NCI-H2196 (cell line): ENCODE results near the gene EEF1AKMT3.

ENCODE experiments used
- DNase-seq: peaks from one replicate; lab custom pipeline; 2025; ENCODE audit not compliant: unreplicated experiment; lab: John Stamatoyannopoulos, UW

Gene EEF1AKMT3

DNA sequence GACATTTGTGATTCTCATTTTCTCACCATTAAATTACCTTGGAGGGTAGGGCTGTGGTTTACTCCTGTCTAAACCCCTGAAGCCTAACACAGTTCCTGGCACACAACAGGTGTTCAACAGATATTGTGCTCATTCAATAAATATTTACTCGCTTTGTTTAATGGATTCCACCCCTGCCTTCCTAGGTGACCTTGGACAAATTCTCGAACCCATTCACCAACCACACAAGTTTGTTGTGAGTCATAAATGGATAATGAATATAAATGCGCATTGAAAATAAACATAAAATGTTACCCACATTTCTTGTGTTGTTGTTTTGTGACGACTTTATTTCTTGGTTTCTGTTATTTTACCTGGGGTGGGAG is 9.8 kb downstream of the EEF1AKMT3 start:
- DNase-seq: no peak

DNA sequence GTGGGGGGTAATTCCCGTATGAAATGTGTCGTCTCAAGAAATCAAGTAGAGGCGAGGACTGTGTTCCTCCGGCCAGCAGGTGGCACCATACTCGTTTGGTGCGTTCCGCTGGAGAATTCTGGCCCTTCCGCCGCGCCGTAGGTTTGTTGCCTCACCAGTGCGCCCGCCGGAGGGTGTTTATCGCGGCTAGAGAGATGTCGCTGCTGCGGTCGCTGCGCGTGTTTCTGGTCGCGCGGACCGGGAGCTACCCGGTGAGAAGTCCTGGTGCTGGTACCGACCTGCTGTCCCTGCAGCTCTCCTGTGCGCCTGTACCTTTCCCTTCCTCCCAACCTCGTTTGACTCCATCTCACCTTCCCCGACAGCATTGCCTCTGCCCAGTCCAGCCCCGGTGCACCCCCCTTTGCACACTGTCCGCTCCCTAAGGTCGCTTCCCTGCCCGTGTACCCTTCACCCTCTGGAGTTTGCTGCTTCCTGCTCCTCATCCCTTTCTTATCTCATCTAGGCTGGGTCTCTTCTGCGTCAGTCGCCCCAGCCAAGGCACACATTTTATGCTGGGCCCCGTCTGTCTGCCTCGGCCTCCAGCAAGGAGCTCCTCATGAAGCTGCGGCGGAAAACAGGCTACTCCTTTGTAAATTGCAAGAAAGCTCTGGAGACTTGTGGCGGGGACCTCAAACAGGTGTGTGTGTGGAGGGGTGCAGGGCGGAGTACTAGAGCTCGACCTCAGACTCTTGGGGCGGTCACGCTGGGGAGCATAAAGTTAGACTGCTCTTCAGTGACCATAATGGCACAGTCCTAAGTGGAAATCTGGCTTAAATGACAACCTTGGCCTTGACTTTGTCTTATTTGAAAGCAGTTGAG is 10.4 kb downstream of the EEF1AKMT3 start, which contains the start of gene TSFM:
TSFM (plus strand) TSS at position 180 of the 858 bp plus-strand sequence; CDS start at position 195, 15 bp downstream.
- peak; percentile 97 for DNase-seq

DNA sequence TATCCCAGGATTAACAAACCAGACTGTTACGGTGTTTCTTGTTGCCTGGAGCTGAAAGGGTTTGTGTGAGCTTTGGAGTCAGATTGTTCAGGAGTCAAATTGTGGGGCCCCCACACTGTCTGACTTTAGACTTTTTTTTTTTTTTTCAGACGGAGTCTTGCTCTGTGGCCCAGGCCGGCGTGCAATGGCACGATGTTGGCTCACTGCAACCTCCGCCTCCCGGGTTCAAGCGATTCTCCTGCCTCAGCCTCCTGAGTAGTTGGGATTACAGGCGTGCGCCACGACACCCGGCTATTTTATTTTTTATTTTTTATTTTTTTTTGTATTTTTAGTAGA is 11.0 kb downstream of the EEF1AKMT3 start:
- no peak for DNase-seq

DNA sequence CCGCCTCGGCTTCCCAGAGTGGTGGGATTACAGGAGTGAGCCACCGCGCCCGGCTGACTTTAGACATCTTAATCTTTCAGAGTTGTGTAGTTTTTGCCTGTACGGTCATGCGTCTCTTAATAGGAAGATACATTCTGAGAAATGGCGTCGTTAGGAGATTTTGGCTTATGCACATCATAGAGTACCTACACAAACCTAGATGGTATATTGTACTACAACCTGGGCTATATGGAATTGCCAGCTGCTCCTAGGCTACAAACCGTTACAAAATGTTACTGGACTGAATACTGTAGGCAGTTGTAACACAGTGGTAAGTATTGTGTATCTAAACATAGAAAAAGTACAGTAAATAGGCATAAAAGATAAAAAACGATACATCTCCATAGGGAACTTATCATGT is 11.4 kb downstream of the EEF1AKMT3 start:
- no peak for DNase-seq

DNA sequence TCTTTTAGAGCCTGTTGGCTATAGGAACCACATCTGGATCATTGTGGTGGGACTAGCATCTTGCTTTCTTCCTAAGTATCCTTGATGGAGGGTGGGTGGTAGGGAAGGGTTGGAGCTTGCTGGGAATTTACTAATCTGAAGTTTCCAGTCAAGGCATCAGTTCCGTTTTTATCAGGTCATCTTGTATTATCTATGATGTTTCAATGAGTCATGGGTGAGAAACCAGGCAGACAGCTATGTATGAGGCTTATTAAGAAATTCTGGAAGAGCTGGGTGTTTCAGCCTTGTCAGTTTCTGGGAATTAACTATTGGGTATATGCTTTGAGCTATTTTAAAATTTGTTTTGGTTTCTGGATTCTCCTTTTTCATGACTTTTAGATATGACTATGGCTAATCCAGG is 21.5 kb downstream of the EEF1AKMT3 start:
- DNase-seq: no peak

DNA sequence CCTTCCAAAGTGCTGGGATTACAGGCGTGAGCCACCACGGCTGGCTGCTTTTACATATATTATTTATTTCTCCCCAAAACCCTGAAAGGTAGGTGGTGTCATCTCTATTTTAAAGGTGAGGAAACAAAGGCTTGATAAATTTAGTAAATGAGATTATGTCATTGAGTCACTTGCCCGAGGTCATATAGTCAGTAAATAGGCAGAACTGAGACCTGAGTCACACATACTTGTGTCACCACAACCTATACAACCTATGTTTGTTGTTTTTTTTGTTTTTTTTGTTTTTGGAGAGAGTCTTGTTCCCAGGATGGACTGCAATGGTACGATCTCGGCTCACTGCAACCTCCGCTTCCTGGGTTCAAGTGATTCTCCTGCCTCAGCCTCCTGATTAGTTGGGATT is 22.9 kb downstream of the EEF1AKMT3 start:
- DNase-seq: no peak

DNA sequence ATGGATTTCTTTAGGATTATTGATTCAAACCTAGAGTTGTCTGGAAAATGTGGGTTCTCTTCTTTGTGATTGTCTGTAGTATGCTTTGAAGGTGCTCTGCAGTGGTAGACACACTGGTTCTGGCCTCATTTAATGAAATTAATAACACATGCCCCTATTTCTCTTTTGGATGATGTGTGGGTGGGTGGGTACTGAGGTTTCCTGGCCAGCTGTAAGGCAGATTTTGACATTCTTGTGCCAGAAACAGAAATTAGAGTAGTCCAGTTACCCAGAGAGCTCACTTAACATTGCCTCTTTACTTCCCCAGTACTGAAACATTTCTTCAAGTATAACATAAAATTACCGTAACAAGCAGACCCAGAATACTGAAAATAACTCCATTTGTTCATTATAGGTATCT is 24.6 kb downstream of the EEF1AKMT3 start:
- DNase-seq: no peak

DNA sequence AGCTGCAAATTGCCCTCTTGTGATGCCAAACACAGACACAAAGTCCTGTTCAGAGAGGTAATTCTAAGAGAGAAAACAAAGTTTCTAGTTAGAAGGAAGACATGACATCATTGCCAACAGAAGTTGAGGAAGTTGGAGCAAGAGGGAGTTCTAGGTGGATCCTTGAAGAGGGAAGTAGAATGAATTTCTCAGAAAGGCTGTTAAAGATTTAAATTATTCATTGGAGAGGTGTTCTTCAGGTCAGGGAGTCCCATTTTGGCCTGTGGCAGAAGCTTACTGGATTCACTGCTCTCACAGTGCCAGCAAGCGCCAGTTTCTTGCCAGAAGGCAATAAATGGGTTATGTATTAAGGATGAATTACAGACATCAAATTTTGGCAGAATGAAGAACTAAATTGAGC is 25.5 kb downstream of the EEF1AKMT3 start:
- DNase-seq: no peak

DNA sequence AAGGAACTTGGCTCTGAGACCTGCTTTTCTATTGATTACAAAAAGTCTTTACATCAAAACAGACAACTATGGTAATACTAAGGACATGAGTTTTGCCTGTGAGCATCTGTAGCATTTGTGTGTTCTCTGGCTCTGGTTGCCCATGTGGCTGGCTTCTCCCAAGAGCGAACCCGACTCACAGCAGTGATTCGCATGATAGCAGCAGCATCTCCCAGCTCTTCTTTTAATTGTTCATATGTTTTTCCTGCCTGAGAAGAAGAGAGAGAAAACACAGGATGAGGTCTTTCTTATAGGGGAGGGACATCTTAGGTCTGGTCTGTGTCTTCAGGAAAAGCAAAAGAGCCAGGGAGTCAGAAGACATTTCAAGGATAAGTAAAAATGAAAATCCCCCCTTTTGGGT is 28.6 kb downstream of the EEF1AKMT3 start:
- no peak for DNase-seq

DNA sequence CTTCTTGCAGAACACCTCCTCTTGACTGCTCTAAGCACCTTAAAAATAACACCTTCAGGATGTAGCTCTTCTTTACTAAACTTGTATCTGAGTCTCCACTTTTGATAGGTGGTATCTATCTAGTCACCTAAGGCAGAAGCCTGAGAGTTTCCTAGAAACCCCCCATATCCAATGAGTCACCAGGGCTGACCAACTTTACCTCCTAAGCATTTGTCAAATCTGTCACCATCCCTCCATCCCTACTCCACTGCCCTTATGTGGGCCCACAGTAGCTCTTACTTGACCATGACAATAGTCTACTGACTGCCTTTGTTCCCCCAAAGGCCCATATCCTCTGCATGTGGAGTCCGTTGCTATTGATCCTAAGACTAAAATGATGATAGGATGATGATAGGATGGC is 30.2 kb downstream of the EEF1AKMT3 start:
- no peak for DNase-seq

DNA sequence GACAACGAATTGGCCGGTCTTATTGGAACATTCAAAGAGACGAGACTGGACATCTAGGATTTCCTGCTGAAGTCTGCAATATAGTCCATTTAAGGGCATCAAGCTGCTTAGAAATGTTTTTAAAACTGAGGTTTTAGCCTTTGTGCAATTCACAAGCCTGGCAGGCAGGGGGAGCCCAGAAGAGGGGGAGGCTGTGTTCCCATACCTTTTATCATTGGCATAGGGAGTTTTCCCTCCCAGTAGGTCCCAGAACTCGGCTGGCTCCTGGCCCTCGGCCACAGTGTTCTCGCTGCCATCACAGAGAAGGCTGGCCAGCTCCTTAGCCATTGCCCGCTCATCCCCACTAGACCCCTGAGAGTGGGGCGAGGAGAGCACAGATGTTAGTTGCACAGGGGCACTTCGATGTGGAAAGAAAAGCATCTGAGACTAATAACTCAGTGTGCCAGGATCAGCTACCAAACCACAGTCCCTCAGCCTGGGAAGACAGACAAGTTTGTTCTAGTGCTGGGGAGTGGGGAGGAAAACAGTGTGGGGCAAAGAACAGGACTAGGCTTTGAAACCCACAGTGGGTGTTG is 31.0 kb downstream of the EEF1AKMT3 start:
- DNase-seq: peak; percentile 55

DNA sequence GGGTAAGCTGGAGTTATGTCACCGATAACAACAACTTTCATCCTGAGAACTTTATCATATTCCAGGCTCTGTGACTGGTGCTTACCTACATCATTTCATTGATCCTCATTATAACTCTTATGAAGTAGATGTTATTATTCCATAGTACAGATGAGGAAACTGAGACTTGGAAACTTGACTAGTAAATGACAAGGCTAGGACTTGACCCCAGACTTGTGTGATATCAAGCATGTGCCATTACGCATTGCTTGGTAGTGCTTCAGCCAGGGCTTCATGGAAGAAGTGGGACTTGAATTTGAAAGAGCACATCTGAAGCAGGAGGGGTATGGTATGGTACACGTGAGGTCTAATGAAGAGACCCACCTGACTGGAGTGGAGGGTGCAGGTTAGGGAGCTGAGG is 34.3 kb downstream of the EEF1AKMT3 start:
- DNase-seq: no peak

DNA sequence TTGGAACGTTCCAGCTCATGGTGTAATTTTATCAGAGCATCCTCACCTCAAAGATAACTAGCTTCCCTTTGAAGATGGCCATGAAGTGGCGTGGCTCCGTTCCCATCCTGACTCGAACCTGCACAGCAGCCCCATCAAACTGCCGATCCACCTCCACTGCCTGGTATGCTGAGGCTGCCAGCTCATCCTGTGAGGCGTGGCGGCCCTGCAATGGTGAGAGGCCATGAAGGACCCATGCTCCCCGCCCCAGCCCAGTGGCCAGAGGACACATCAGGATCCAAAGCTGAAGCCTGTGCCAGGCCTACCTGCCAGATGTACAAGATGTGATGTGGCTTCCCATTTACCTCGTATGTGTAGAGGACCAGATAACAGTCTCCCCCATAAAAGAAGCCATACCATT is 34.9 kb downstream of the EEF1AKMT3 start:
- no peak for DNase-seq

DNA sequence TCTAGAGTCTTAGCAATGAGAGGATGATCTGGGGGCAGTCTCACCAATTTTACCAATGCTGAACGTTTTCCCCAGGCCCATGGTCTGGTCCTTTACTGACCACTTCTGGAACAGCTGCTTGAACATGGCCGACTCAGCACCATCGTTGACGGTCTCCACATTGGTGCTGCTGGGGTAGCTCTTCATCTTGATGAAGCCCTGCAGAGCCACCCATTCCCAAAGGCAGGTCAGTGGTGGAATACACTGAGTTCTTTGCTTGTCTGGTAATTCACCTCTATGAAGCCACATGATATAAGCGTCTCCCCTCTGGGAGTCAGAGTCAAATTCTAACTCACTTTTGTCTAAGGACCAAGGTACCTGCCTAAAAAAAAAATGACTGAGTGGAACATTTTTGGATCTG is 35.9 kb downstream of the EEF1AKMT3 start:
- no peak for DNase-seq

DNA sequence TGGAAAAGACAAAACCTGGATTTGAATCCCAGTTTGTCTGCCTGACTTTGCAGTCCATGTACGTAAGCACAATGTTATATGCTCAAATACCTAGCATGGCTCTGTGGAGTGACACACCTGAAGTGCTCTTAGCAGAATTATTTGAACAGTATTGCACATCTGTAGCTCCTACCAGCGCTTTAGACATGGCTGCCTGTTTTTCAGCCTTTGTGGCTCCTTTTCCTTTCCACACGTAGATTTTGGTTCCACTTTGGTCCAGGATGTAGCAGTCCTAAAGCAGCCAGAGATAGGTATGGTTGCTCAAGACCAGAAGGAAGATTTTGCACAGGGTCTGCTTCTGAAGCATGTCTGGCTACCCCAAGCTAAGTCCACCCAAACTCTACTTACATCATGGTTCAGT is 37.0 kb downstream of the EEF1AKMT3 start:
- no peak for DNase-seq

DNA sequence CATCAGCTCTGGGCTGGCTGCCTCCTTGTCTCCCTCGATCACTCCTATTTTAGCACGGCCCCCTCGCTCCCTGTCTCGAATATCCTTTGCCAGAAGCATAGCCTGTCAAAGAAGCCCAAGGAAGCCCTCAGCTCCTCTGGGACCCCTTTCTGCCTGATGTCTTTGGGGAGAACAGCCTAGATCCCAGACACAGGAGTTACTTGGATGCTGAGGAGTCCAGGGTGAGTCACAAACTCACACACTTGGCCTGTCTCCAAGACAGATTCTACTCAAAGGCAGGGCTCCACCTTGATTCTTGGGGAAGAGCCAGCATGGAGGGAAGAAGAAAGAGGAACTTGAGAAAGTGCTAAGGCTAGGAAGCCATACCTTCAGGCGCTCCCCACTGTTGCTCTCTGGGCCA is 38.0 kb downstream of the EEF1AKMT3 start:
- peak; percentile 39 for DNase-seq

DNA sequence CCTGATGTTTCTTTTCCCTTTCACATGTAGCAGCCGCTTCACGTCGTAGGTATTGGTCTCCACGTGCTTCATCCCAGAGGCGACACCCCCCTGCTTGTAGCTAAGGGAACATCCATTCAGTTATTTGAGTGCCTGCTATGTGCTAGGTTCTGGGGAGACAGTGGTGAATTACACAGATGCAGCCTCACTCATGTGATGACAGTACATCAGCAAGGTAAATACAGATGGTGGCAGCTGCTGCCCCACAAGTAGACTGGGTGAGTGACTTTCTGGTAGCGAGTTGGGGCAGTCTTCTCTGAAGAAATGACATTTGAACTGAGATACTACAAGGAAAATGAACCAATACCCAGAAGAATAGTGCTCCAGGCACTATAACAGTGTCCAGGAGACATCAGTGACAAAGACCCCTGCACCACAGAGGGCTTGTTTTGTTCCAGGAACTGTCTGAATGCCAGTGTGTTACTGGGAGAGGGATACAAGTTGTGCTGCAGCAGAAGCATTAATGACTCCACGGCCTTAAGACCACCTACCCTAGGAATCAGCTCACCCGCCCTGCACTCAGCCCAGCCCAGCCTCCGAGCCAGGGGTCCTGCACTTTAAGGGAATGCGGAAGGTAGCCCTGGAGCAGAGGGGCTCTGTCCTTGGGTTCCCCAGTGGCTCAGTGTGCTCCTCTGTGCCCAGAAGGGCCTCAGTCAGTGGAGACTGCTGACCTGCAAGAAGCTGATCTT is 38.8 kb downstream of the EEF1AKMT3 start:
- no peak for DNase-seq

DNA sequence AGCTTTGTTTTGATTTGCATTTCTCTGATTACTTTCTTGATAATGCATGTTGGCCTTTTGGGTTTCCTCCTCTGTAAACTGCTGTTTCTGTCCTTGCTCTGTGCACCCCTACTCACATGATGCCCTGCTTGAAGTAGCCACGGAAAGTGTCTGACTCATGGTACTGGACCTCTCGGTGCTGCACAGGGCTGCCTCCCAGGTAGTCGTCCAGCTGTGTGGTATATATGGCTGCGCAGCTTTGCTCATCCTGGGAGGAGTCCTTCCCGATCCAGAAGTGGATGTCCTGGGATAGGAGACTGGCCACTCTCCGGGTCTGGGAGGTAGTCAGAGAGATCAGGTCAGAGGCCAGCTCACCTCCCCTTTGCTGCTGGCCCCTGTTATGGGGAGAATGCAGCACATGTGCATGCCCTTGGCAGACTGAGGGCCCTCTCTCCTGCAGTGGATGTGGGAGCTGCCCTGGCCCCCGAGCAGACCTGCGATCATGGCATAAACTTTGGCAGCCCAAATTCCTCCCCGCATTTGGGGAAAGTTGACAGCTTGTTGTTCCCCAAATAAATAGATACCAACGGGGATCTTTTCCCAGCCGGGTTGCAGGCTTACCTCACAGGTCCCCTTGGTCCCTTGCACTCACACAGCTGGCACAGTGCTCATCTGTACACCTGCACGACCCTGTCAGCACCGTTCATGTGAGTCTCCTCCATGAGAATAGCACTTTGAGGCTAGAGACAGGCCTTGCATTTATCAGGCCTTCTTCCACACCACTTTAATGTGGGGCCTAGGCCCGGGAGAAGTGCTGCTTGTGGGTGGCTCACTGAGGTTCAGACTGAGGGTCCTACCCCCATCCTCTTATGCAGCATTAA is 40.9 kb downstream of the EEF1AKMT3 start:
- peak; percentile 53 for DNase-seq

DNA sequence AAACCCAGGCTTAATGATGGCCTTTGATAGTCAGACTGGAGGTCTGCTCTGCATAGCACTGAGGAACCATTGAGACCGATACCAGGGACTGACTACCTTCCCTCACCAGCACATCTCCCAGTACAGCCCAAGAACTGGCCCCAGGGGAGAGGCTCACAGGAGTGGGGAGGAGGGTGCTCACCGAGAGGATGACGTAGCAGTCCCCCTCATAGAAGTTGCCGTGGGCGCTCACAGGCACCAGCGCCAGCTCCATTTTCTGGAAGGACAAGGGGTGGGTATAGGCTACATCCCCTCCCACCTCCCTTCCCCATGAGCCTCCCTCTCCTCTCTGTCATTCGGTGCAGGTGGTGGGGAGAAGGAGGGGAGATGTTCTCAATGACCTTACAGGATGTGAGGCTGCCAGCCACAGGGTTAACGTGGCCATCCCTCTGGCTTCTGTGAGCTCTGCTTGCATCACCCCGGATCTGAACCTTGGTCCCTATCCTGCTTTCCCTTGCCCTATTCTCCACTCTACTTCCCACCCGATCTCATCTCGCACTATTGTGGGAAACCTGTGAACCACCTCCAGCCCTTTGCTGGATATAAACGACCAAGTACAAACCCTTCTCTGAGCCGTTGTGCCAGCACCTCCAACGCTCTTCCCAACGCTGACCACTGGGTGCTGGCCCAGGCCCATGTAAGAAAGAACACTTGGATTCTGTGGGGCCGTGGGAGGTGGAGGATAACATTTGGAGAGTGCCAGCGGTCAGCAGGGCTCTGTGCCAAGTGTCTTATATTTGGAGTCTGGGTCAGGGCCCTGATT is 41.8 kb downstream of the EEF1AKMT3 start:
- DNase-seq: no peak

DNA sequence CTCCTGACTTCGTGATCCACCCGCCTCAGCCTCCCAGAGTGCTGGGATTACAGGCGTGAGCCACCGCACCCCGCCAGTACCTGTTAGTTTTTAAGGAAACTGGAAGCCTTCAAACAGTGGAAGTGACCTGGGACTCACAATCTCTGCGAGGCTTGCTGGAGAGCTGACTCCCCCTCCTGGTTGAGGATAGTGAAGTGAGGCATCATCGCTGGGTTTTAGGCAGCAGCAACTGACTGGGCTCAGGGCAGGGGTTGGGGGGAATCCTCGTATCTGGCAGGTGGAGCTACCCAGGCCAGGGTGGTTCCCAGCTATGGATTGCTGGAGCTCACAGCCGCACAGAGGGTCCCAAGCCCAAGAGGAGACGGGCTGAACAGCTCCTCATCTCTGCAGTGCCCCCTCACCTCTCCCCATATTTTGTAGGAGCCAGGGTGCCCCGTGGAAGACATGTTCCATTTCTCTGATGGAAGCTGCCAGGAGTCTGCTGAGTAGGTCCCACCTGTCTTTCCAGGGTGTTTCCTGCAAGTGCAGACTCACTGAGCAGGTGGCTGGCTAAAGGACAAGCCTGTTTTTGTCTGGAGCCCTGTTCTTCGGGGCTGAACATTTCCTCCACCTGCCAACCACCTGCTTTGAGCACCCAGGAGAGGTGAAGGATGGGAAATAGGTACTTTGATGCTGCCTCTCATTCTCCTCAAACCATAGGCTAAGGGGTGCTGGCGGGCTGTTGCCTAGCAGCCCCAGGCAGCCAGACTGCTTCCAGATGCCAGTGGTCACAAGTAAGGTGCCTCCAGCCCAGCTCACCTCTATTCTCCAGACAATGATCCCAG is 43.0 kb downstream of the EEF1AKMT3 start:
- DNase-seq: peak; percentile 83
